H9 (cell line): ENCODE data around the gene CDCP2. TPM values are rescaled to one million over a fixed set of nuclear protein-coding genes. Genes with fewer than 3 reads are reported as not detected.

Source experiments
- DNase-seq: peaks from one replicate; pipeline ENCODE4 v3.0.0-alpha.2; 2017
- H2AFZ ChIP-seq: one replicate; pipeline ENCODE4 v1.6.1; 2013; ENCODE audit warnings: mild to moderate bottlenecking, low read length, control low read depth, moderate library complexity
- H2AK5ac ChIP-seq: 2 replicates; pipeline ENCODE4 v1.6.1; 2013; ENCODE audit warnings: low read length, control low read depth, mixed read lengths; ENCODE audit not compliant: insufficient read length
- H2BK120ac ChIP-seq: one replicate; pipeline ENCODE4 v1.6.1; 2013; ENCODE audit warnings: low read depth, mild to moderate bottlenecking, low read length, control low read depth, inconsistent platforms; ENCODE audit not compliant: poor library complexity, severe bottlenecking
- H2BK12ac ChIP-seq: 2 replicates; pipeline ENCODE4 v1.6.1; 2013; ENCODE audit warnings: low read length, control low read depth, mixed read lengths, low read depth; ENCODE audit not compliant: insufficient read length
- H2BK15ac ChIP-seq: 2 replicates; pipeline ENCODE4 v1.6.1; 2013; ENCODE audit warnings: low read depth, low read length, control low read depth
- H2BK20ac ChIP-seq: one replicate; pipeline ENCODE4 v1.6.1; 2013; ENCODE audit warnings: low read depth, mild to moderate bottlenecking, low read length, control low read depth, inconsistent platforms; ENCODE audit not compliant: poor library complexity, severe bottlenecking
- H2BK5ac ChIP-seq: 2 replicates; pipeline ENCODE4 v1.6.1; 2013; ENCODE audit warnings: low read length, control low read depth, mixed read lengths; ENCODE audit not compliant: insufficient read length
- H3K14ac ChIP-seq: 2 replicates; pipeline ENCODE4 v1.6.1; 2013; ENCODE audit warnings: low read length, control low read depth; ENCODE audit not compliant: insufficient read depth
- H3K18ac ChIP-seq: 2 replicates; pipeline ENCODE4 v1.6.1; 2013; ENCODE audit warnings: low read depth, mild to moderate bottlenecking, mixed read lengths, low read length, control low read depth; ENCODE audit not compliant: insufficient read length
- H3K23ac ChIP-seq: 2 replicates; pipeline ENCODE4 v1.6.1; 2013; ENCODE audit warnings: low read length, control low read depth, mixed read lengths, low read depth; ENCODE audit not compliant: insufficient read length
- H3K23me2 ChIP-seq: 2 replicates; pipeline ENCODE4 v1.6.1; 2013; ENCODE audit warnings: low read depth, mild to moderate bottlenecking, mixed read lengths, low read length, control low read depth; ENCODE audit not compliant: insufficient read length, poor library complexity, severe bottlenecking
- H3K27ac ChIP-seq: 2 replicates; pipeline ENCODE4 v1.5.1; 2013; ENCODE audit warnings: low read length, control low read depth, mixed read lengths, low read depth; ENCODE audit not compliant: insufficient read length
- H3K27me3 ChIP-seq: 2 replicates; pipeline ENCODE4 v1.6.1; 2013; ENCODE audit warnings: low read length, control low read depth, inconsistent platforms; ENCODE audit not compliant: insufficient read depth
- H3K4ac ChIP-seq: 2 replicates; pipeline ENCODE4 v1.6.1; 2013; ENCODE audit warnings: low read depth, mild to moderate bottlenecking, control low read depth, inconsistent platforms, low read length, moderate library complexity
- H3K4me1 ChIP-seq: 2 replicates; pipeline ENCODE4 v1.6.1; 2013; ENCODE audit warnings: low read length, control low read depth, inconsistent platforms; ENCODE audit not compliant: insufficient read depth
- H3K4me2 ChIP-seq: 2 replicates; pipeline ENCODE4 v1.6.1; 2013; ENCODE audit warnings: low read length, control low read depth, mixed read lengths; ENCODE audit not compliant: insufficient read length, insufficient read depth
- H3K56ac ChIP-seq: 2 replicates; pipeline ENCODE4 v1.6.1; 2013; ENCODE audit warnings: low read depth, mild to moderate bottlenecking, mixed read lengths, low read length, control low read depth; ENCODE audit not compliant: insufficient read length
- H3K79me1 ChIP-seq: 2 replicates; pipeline ENCODE4 v1.6.1; 2013; ENCODE audit warnings: low read depth, mild to moderate bottlenecking, moderate library complexity, low read length, control low read depth, inconsistent platforms; ENCODE audit not compliant: insufficient read depth, poor library complexity, severe bottlenecking
- H3K79me2 ChIP-seq: 2 replicates; pipeline ENCODE4 v1.6.1; 2013; ENCODE audit warnings: low read length, control low read depth, inconsistent platforms; ENCODE audit not compliant: insufficient read depth
- H3K9ac ChIP-seq: 2 replicates; pipeline ENCODE4 v1.6.1; 2013; ENCODE audit warnings: low read length, control low read depth, mixed read lengths; ENCODE audit not compliant: insufficient read length; ENCODE audit errors: extremely low read depth
- H3K9me3 ChIP-seq: one replicate; pipeline ENCODE4 v1.6.1; 2013; ENCODE audit warnings: low read depth, low read length, inconsistent platforms; ENCODE audit not compliant: control insufficient read depth
- H3T11ph ChIP-seq: one replicate; pipeline ENCODE4 v1.6.1; 2013; ENCODE audit warnings: mild to moderate bottlenecking, low read length, control low read depth, inconsistent platforms
- H4K20me1 ChIP-seq: one replicate; pipeline ENCODE4 v1.6.1; 2013; ENCODE audit not compliant: control insufficient read depth, insufficient read length, insufficient read depth
- H4K5ac ChIP-seq: 2 replicates; pipeline ENCODE4 v1.6.1; 2013; ENCODE audit warnings: low read depth, mild to moderate bottlenecking, mixed read lengths, low read length, control low read depth; ENCODE audit not compliant: insufficient read length
- H4K8ac ChIP-seq: replicated peaks from 2 replicates; pipeline ENCODE4 v1.6.1; 2013; ENCODE audit warnings: low read length, control low read depth, mixed read lengths, low read depth; ENCODE audit not compliant: insufficient read length
- H4K91ac ChIP-seq: 2 replicates; pipeline ENCODE4 v1.6.1; 2013; ENCODE audit warnings: low read depth, mild to moderate bottlenecking, moderate library complexity, mixed read lengths, low read length, control low read depth; ENCODE audit not compliant: insufficient read length
- H3K27ac Mint-ChIP-seq, 3 experiments: 2 replicates in 2 of 3; 3 replicates in 1 of 3; pipeline ENCODE4 v1.8.0; 2020 to 2021; ENCODE audit warnings: mixed read lengths in 3 of 3, mild to moderate bottlenecking in 1 of 3, moderate library complexity in 1 of 3
- H3K27me3 Mint-ChIP-seq: 2 replicates; pipeline ENCODE4 v1.8.0; 2021; ENCODE audit warnings: low read depth, mild to moderate bottlenecking, moderate library complexity, mixed read lengths
- H3K36me3 Mint-ChIP-seq, 3 experiments: 2 replicates in 2 of 3; 3 replicates in 1 of 3; pipeline ENCODE4 v1.8.0; 2020 to 2021; ENCODE audit warnings: low read depth in 3 of 3, mixed read lengths in 3 of 3; ENCODE audit not compliant: insufficient read depth in 1 of 3
- H3K4me1 Mint-ChIP-seq, 2 experiments: 2 replicates each; pipeline ENCODE4 v1.8.0; 2020; ENCODE audit warnings: mixed read lengths in 2 of 2
- H3K4me3 Mint-ChIP-seq, 2 experiments: 2 replicates in 1 of 2; 3 replicates in 1 of 2; pipeline ENCODE4 v1.8.0; 2020 to 2021; ENCODE audit warnings: mild to moderate bottlenecking in 2 of 2, mixed read lengths in 2 of 2, moderate library complexity in 1 of 2
- H3K9me3 Mint-ChIP-seq, 2 experiments: 2 replicates in 1 of 2; 3 replicates in 1 of 2; pipeline ENCODE4 v1.8.0; 2020; ENCODE audit warnings: mild to moderate bottlenecking in 2 of 2, mixed read lengths in 2 of 2, moderate library complexity in 1 of 2
- WGBS: extraction: QIAGEN DNeasy Blood & Tissue Kit; methylation state at CpG from one replicate; pipeline ENCODE4 v1.1.7; 2013; ENCODE audit warnings: missing lambda C conversion rate, low lambda C conversion rate, mixed read lengths; ENCODE audit not compliant: insufficient read length; ENCODE audit errors: extremely low coverage; 5-methylcytosine and 5-hydroxymethylcytosine counted together
- total RNA-seq: library from RNA; stranded (reverse); gene quantifications from 2 replicates; pipeline ENCODE4 v1.2.1, GENCODE V29; 2021
- TF ChIP-seq, protein P1 (sequence below): fragments of 200-600 bp; sonication (generic); conservative IDR thresholded peaks from 3 replicates; pipeline ENCODE4 v1.8.0; 2021; ENCODE audit warnings: antibody characterized with exemption, mild to moderate bottlenecking

CDCP2 gene
- total RNA-seq, 1 experiment from 2014 or later: not detected

DNA sequence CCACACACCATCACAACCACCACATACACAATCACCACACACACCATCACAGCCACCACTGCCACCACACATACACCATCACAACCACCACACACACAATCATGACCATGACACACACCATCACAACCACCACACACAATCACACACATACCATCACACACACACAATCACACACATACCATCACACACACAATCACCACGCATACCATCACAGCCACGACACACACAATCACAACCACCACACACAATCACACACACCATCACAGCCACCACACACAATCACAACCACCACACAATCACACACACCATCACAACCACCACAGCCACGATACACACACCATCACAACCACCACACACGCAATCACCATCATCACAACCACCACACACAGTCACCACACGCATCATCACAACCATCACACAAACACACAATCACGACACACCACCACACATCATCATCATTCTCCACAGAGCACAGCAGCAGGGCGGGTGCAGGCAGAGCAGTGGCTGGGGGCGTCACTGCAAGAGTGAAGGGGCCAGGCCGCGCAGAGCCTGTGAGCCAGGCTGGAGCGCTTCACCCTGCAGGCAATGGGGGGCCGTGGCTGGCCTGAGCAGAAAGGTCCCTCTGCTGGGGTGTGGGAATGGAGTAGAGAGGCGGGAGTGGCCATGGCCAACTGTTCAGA is 32.6 kb downstream of the CDCP2 start:
- TF ChIP-seq, protein P1, sequence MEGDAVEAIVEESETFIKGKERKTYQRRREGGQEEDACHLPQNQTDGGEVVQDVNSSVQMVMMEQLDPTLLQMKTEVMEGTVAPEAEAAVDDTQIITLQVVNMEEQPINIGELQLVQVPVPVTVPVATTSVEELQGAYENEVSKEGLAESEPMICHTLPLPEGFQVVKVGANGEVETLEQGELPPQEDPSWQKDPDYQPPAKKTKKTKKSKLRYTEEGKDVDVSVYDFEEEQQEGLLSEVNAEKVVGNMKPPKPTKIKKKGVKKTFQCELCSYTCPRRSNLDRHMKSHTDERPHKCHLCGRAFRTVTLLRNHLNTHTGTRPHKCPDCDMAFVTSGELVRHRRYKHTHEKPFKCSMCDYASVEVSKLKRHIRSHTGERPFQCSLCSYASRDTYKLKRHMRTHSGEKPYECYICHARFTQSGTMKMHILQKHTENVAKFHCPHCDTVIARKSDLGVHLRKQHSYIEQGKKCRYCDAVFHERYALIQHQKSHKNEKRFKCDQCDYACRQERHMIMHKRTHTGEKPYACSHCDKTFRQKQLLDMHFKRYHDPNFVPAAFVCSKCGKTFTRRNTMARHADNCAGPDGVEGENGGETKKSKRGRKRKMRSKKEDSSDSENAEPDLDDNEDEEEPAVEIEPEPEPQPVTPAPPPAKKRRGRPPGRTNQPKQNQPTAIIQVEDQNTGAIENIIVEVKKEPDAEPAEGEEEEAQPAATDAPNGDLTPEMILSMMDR: no peak
- peak overlapping the region; percentile 36 for H4K8ac ChIP-seq
- H2BK120ac ChIP-seq: no peak overlapping the region
- no peak overlapping the region for H2AK5ac ChIP-seq
- no peak overlapping the region for H3K14ac ChIP-seq
- no peak for DNase-seq
- peaks cover 20 to 24% of the 10 kb centered on the region in 2 experiments for H3K4me1 Mint-ChIP-seq
- H3K4me1 ChIP-seq: no peaks in the 10 kb centered on the region
- H3K27me3 Mint-ChIP-seq: peaks cover 21% of the 10 kb centered on the region
- peaks cover 5% of the 10 kb centered on the region for H4K20me1 ChIP-seq
- H2BK5ac ChIP-seq: no peak overlapping the region
- H3T11ph ChIP-seq: no peak overlapping the region
- no peak overlapping the region for H2BK20ac ChIP-seq
- H3K18ac ChIP-seq: peak overlapping the region; percentile 9
- H3K27ac ChIP-seq: no peak overlapping the region
- no peaks in the 10 kb centered on the region for H3K79me2 ChIP-seq
- no peak overlapping the region for H2BK12ac ChIP-seq
- H3K23me2 ChIP-seq: no peaks in the 10 kb centered on the region
- no peak overlapping the region for H3K23ac ChIP-seq
- no peak overlapping the region for H4K91ac ChIP-seq
- no peak overlapping the region for H2AFZ ChIP-seq
- no peak overlapping the region for H3K56ac ChIP-seq
- H2BK15ac ChIP-seq: no peak overlapping the region
- H3K79me1 ChIP-seq: no peaks in the 10 kb centered on the region
- H3K4me2 ChIP-seq: no peak overlapping the region
- WGBS: 100% methylated on average over 5 of the region's 13 CpGs
- H3K27me3 ChIP-seq: no peaks in the 10 kb centered on the region; the same call in 1 of the 2 replicates
- H3K9me3 ChIP-seq: no peaks in the 10 kb centered on the region
- no peak overlapping the region for H3K4ac ChIP-seq
- no peaks in the 10 kb centered on the region for H3K36me3 Mint-ChIP-seq
- no peak overlapping the region for H3K4me3 Mint-ChIP-seq
- H4K5ac ChIP-seq: no peak overlapping the region
- H3K9ac ChIP-seq: no peak overlapping the region
- no peaks in the 10 kb centered on the region for H3K9me3 Mint-ChIP-seq
- no peak overlapping the region for H3K27ac Mint-ChIP-seq
